HG02763 (cell line): ENCODE data around the gene C1QL1.

Experiments
- ATAC-seq: cut with Tn5 transposase; IDR thresholded peaks from one replicate; pipeline ENCODE4 v1.9.1; 2021; ENCODE audit warnings: mild to moderate bottlenecking, moderate library complexity; ENCODE audit not compliant: unreplicated experiment

C1QL1 gene

GRCh38 chr17:44989552-44990138 lies 21.5 kb upstream of the C1QL1 start:
- ATAC-seq: no peak

- no peak for ATAC-seq
Measured at GRCh38 chr17:44988044-44988942, 20.2 kb upstream of the C1QL1 start.

- no peak for ATAC-seq
Measured at GRCh38 chr17:44983563-44983962, 15.5 kb upstream of the C1QL1 start.

- ATAC-seq: no peak
Measured at GRCh38 chr17:44982113-44982702, 14.1 kb upstream of the C1QL1 start.

GRCh38 chr17:44981221-44981968 lies 13.3 kb upstream of the C1QL1 start:
- ATAC-seq: no peak

- ATAC-seq: no peak
Measured at GRCh38 chr17:44979426-44979995, 11.4 kb upstream of the C1QL1 start.

GRCh38 chr17:44978807-44979206 lies 10.7 kb upstream of the C1QL1 start:
- no peak for ATAC-seq

GRCh38 chr17:44977814-44978550 lies 9.9 kb upstream of the C1QL1 start:
- no peak for ATAC-seq

- ATAC-seq: no peak
Measured at GRCh38 chr17:44977065-44977464, 9.0 kb upstream of the C1QL1 start.

GRCh38 chr17:44976206-44976605 lies 8.1 kb upstream of the C1QL1 start:
- ATAC-seq: no peak

- no peak for ATAC-seq
Measured at GRCh38 chr17:44972953-44973352, 4.8 kb upstream of the C1QL1 start.

- ATAC-seq: no peak
Measured at GRCh38 chr17:44971776-44972483, 3.8 kb upstream of the C1QL1 start.

GRCh38 chr17:44970136-44970741 lies 2.1 kb upstream of the C1QL1 start:
- no peak for ATAC-seq

- no peak for ATAC-seq
Measured at GRCh38 chr17:44969144-44969780, 1.2 kb upstream of the C1QL1 start.

GRCh38 chr17:44967907-44968224 lies 237 bp downstream of the C1QL1 start:
- peak; percentile 9 for ATAC-seq

GRCh38 chr17:44967026-44967906 lies 837 bp downstream of the C1QL1 start:
- ATAC-seq: no peak

GRCh38 chr17:44966348-44967025 lies 1.6 kb downstream of the C1QL1 start:
- ATAC-seq: no peak
